Nucleus accumbens (tissue), 56 donors: ENCODE measurements around the gene CES2.
"Not testable (repeated sequence)": the region's sequence is repeated elsewhere in the genome, so short reads cannot be mapped to it uniquely, and the experiment has no call there.

Experiments used
- DNase-seq, 56 donors: peaks; one replicate each; lab custom pipeline; 2025; lab: John Stamatoyannopoulos, UW

CES2 gene

GRCh38 chr16:66974932-66975246 is 39.6 kb downstream of the CES2 start:
- DNase-seq: not testable (repeated sequence)

DNA sequence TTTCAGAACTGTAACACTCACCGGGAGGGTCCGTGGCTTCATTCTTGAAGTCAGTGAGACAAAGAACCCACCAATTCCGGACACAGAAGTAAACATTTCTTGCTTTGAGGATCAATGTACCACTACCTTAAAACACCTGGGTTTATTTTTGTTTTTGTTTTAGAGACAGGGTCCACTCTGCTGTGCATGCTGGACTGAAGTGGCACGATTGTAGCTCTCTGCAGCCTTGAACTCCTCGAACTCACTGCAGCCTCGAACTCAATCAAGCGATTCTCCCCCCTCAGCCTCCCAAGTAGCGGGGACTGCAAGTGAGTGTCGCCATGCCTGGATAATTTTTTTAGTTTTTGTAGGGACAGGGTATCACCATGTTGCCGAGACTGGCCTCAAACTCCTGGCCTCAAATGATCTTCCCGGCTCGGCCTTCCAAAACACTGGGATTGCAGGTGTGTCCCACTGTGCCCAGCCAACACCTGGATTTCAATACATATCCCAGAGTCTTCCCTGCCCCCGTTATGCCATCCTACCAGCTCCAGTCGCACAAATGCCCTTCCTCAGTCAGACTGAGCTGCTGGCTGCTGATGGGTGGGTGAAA is 40.1 kb downstream of the CES2 start:
- no peak for DNase-seq

GRCh38 chr16:66976746-66977145 is 41.4 kb downstream of the CES2 start:
- DNase-seq: no peak

DNA sequence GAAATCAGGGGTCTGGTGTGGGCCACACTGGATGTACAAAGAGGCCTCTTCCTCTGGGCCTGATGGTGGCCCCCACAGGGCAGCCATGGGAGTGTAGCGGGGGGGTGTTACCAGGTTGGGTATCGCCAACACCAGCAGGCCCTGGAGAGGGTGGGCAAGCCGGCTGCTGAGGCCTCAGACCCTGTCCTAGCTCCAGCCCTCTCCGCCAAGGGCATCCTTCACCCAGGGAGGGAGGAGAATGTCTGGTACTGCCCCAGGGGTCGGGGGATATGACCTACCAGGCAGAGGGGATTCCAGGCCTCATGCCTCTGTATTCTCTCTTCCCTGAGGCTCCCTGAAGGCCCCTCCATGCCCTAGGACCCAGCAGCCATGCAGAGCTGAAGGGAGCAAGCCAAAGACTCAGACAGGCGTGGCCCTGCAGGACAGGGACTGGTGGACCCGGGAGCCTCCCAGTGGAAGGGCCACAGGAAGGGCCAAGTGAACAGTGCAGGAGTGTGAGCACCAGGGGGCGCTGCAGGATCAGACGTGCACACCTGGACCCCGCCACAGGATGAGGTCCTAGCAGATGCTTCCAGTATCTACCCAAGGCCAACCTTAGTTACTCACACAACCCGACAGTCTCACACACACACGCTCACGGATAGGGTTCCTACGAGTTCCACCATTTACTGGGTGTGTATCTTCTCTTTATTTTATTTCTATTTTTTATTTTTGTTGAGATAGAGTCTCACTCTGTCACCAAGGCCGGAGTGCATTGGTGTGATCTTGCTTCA is 42.2 kb downstream of the CES2 start:
- DNase-seq: peak in 54 of 56 donors; percentile 25 to 93 (median 74)

DNA sequence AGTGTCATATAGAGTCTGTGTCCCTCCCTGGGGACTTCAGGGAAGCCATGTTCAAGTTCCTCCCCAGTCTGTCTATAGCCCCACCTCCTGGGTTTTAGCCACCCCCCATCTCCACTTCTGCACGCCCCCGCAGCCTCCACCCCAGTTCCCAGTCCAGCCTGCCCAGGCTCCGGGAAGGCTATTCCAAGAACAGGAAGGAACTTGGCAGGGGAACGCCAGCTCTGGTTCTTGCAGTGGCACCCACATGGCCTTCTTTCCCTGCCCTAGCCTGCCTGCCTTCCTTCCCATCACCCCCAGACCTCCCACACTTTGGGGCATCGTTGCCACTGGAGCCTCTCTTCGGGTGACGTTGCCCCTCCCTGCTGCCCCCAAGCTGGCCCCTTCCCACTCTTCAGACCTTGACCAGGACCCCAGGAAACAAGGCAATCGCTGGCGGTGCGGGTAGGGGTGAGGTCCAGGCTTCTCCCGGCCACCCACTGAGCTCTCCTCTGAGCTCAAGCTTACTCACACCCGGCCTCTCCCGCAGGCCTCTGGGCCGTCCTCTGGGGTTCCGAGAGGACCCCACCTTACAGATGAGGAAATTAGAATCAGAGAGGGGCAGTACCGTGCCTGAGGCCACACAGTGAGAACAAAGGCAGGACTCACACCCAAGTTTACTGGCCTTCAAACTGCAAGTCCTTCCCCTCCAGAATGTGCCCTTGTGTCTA is 43.8 kb downstream of the CES2 start:
- peak in 2 of 56 donors; percentile 15 to 22 for DNase-seq

GRCh38 chr16:66983033-66983432 is 47.7 kb downstream of the CES2 start:
- DNase-seq: no peak

DNA sequence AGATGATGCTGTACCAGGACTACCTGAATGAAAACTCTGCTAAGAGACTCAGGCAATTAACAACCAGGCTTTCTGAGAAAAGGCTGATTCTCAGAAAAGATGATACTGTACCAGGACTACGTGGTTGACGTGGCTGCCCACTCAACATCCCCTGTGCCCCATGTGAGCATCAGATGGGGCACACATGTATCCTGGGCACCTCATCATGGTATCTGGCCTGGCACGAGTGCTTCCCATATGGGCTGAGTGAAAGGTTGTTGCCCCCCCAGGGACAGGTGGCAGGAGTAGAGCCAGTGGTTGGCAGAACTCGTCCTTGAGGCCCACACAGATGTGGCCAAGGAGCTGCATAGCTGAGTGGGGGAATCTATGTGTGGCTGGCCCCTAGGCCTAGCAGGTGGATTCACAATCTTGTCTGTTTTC is 49.6 kb downstream of the CES2 start:
- DNase-seq: no peak

GRCh38 chr16:66986559-66986958 is 51.2 kb downstream of the CES2 start:
- DNase-seq: no peak

- DNase-seq: no peak
Measured at GRCh38 chr16:66988197-66988788, 53.0 kb downstream of the CES2 start, which contains the start of gene CES4A. TSS of gene CES4A (plus strand) at chr16:66988589. CDS start at chr16:66988773, 184 bp downstream.

- DNase-seq: no peak
Measured at GRCh38 chr16:66991545-66992077, 56.3 kb downstream of the CES2 start.

GRCh38 chr16:66993558-66993957 is 58.2 kb downstream of the CES2 start:
- not testable (repeated sequence) for DNase-seq
